H1 (cell line): ENCODE results near the gene YRDC. TPM values are rescaled to one million over a fixed set of nuclear protein-coding genes. Genes with fewer than 3 reads are reported as not detected.
A peak's percentile ranks its signal among the peaks of the same experiment; 100 is the strongest.

ENCODE experiments used
- CTCF ChIA-PET: fragments of 300-600 bp; sonication (Branson Sonifier 250); formaldehyde crosslinking; loops from one replicate; lab custom pipeline; 2021; ENCODE audit not compliant: partially characterized antibody; lab: Charles Lee
- POLR2A ChIA-PET: fragments of 300-600 bp; sonication (Branson Sonifier 250); formaldehyde crosslinking; loops from one replicate; lab custom pipeline; 2021; ENCODE audit warnings: inconsistent platforms; ENCODE audit not compliant: partially characterized antibody; lab: Charles Lee
- DNase-seq, 2 experiments: peaks; one replicate each; pipeline versions ENCODE4 v3.0.0 to v3.0.0-alpha.2; 2010 to 2022; ENCODE audit warnings: low spot score in 2 of 2, low read depth in 1 of 2, mixed read lengths in 1 of 2
- FAIRE-seq: peaks from 2 replicates; lab custom pipeline; 2011; peaks lifted over from hg19 to GRCh38; lab: Jason Lieb, UNC
- H2AFZ ChIP-seq: 2 replicates; pipeline ENCODE4 v1.8.1; 2012; ENCODE audit warnings: low read length, inconsistent platforms
- H2AK5ac ChIP-seq: 2 replicates; pipeline ENCODE4 v1.6.1; 2013; ENCODE audit warnings: low read depth, low read length
- H2BK120ac ChIP-seq: replicated peaks from 2 replicates; pipeline ENCODE3; 2013; ENCODE audit warnings: low read depth, low read length, inconsistent platforms
- H2BK12ac ChIP-seq: 2 replicates; pipeline ENCODE4 v1.6.1; 2013; ENCODE audit warnings: low read depth, low read length
- H2BK15ac ChIP-seq: 2 replicates; pipeline ENCODE4 v1.6.1; 2013; ENCODE audit warnings: low read length
- H2BK20ac ChIP-seq: 2 replicates; pipeline ENCODE4 v1.6.1; 2013; ENCODE audit warnings: low read length
- H2BK5ac ChIP-seq: 2 replicates; pipeline ENCODE4 v1.6.1; 2013; ENCODE audit warnings: low read depth, low read length
- H3K14ac ChIP-seq: 2 replicates; pipeline ENCODE4 v1.6.1; 2013; ENCODE audit warnings: inconsistent platforms; ENCODE audit not compliant: insufficient read length
- H3K18ac ChIP-seq: 2 replicates; pipeline ENCODE4 v1.6.1; 2013; ENCODE audit warnings: low read length; ENCODE audit errors: extremely low read depth
- H3K23ac ChIP-seq: 2 replicates; pipeline ENCODE4 v1.6.1; 2013; ENCODE audit warnings: inconsistent platforms; ENCODE audit not compliant: insufficient read length
- H3K23me2 ChIP-seq: 2 replicates; pipeline ENCODE4 v1.6.1; 2013; ENCODE audit warnings: low read depth, low read length
- H3K27ac ChIP-seq: 2 replicates; pipeline ENCODE4 v1.6.1; 2011; ENCODE audit warnings: low read depth, low read length, inconsistent platforms
- H3K27me3 ChIP-seq, 4 experiments: replicated peaks in 1 of 4; 1 replicate in 1 of 4; 2 replicates in 3 of 4; pipeline versions ENCODE4 v1.6.1 to v1.8.1; 2011 to 2013; ENCODE audit warnings: low read length in 3 of 4, mild to moderate bottlenecking in 3 of 4, inconsistent platforms in 2 of 4, mixed read lengths in 2 of 4, moderate library complexity in 1 of 4; ENCODE audit not compliant: control insufficient read depth in 3 of 4, insufficient read depth in 3 of 4; ENCODE audit errors: extremely low read depth in 1 of 4
- H3K36me3 ChIP-seq, 4 experiments: 2 replicates each; pipeline versions ENCODE4 v1.6.1 to v1.8.1; 2011 to 2013; ENCODE audit warnings: mild to moderate bottlenecking in 4 of 4, low read length in 3 of 4, moderate library complexity in 2 of 4, control low read depth in 1 of 4, inconsistent platforms in 1 of 4; ENCODE audit not compliant: insufficient read depth in 4 of 4, control insufficient read depth in 2 of 4
- H3K4ac ChIP-seq: replicated peaks from 2 replicates; pipeline ENCODE3; 2013; ENCODE audit warnings: low read length, low read depth, mixed read lengths, inconsistent platforms; ENCODE audit not compliant: insufficient read length
- H3K4me1 ChIP-seq, 4 experiments: replicated peaks in 1 of 4; 1 replicate in 1 of 4; 2 replicates in 3 of 4; pipeline versions ENCODE4 v1.6.1 to v1.8.1; 2011 to 2013; ENCODE audit warnings: low read length in 3 of 4, inconsistent platforms in 2 of 4, mixed read lengths in 1 of 4; ENCODE audit not compliant: insufficient read depth in 4 of 4, control insufficient read depth in 3 of 4
- H3K4me2 ChIP-seq, 2 experiments: 2 replicates each; pipeline versions ENCODE4 v1.6.1 to v1.8.1; 2011 to 2013; ENCODE audit warnings: low read depth in 2 of 2, low read length in 2 of 2, control low read depth in 1 of 2, inconsistent platforms in 1 of 2, mild to moderate bottlenecking in 1 of 2; ENCODE audit not compliant: insufficient read depth in 1 of 2
- H3K4me3 ChIP-seq, 4 experiments: fragments of 200-600, 300-600 bp in 1 of 4; sonication (generic), shearing (Covaris generic), sonication (Bioruptor Twin) in 1 of 4; 2 replicates each; pipeline versions ENCODE4 v1.5.1 to v1.8.1; 2011 to 2016; ENCODE audit warnings: low read length in 4 of 4, low read depth in 3 of 4, control low read depth in 2 of 4, inconsistent platforms in 2 of 4, mild to moderate bottlenecking in 2 of 4, mixed read lengths in 1 of 4, moderate library complexity in 1 of 4; ENCODE audit not compliant: insufficient read depth in 2 of 4; ENCODE audit errors: extremely low read depth in 1 of 4
- H3K56ac ChIP-seq: replicated peaks from 2 replicates; pipeline ENCODE3; 2013; ENCODE audit warnings: low read depth, mild to moderate bottlenecking, mixed read lengths, low read length, inconsistent platforms; ENCODE audit not compliant: insufficient read length
- H3K79me1 ChIP-seq: 2 replicates; pipeline ENCODE4 v1.6.1; 2013; ENCODE audit warnings: low read depth, low read length, control low read depth
- H3K79me2 ChIP-seq, 2 experiments: 2 replicates each; pipeline versions ENCODE4 v1.6.1 to v1.8.1; 2012 to 2013; ENCODE audit warnings: low read length in 2 of 2, mild to moderate bottlenecking in 2 of 2, inconsistent platforms in 1 of 2; ENCODE audit not compliant: insufficient read depth in 2 of 2, control insufficient read depth in 1 of 2
- H3K9ac ChIP-seq, 4 experiments: replicated peaks in 1 of 4; 1 replicate in 1 of 4; 2 replicates in 3 of 4; pipeline versions ENCODE4 v1.6.1 to v1.8.1; 2011 to 2013; ENCODE audit warnings: low read depth in 3 of 4, low read length in 3 of 4, control low read depth in 2 of 4, mild to moderate bottlenecking in 2 of 4, moderate library complexity in 2 of 4, inconsistent platforms in 1 of 4; ENCODE audit errors: extremely low read depth in 1 of 4
- H3K9me3 ChIP-seq, 2 experiments: 2 replicates each; pipeline versions ENCODE4 v1.6.1 to v1.8.1; 2012 to 2013; ENCODE audit warnings: mild to moderate bottlenecking in 2 of 2, moderate library complexity in 2 of 2, control low read depth in 1 of 2, inconsistent platforms in 1 of 2, low read depth in 1 of 2, low read length in 1 of 2, mixed read lengths in 1 of 2; ENCODE audit not compliant: insufficient read depth in 2 of 2
- H4K20me1 ChIP-seq, 2 experiments: replicated peaks in 1 of 2; 2 replicates each; pipeline versions ENCODE3 to v1.8.1; 2011 to 2013; ENCODE audit warnings: inconsistent platforms in 2 of 2, low read length in 2 of 2, mild to moderate bottlenecking in 1 of 2; ENCODE audit not compliant: insufficient read depth in 2 of 2, control insufficient read depth in 1 of 2
- H4K5ac ChIP-seq: 2 replicates; pipeline ENCODE4 v1.6.1; 2013; ENCODE audit warnings: low read length, low read depth, mixed read lengths, inconsistent platforms; ENCODE audit not compliant: insufficient read length
- H4K8ac ChIP-seq: 2 replicates; pipeline ENCODE4 v1.8.0; 2013; ENCODE audit warnings: mild to moderate bottlenecking, moderate library complexity, low read length, inconsistent platforms; ENCODE audit not compliant: insufficient read depth; ENCODE audit errors: extremely low read depth
- H4K91ac ChIP-seq: replicated peaks from 2 replicates; pipeline ENCODE3; 2013; ENCODE audit warnings: low read length, mixed read lengths, inconsistent platforms; ENCODE audit not compliant: insufficient read length
- POLR2AphosphoS5 ChIP-seq: IDR thresholded peaks from 2 replicates; pipeline ENCODE4 v1.6.1; 2011; ENCODE audit warnings: low read depth, low read length
- SAP30 ChIP-seq: fragments of 300-600 bp; sonication (generic); IDR thresholded peaks from 2 replicates; pipeline ENCODE4 v1.7.1; 2012; ENCODE audit warnings: low read length, moderate library complexity, mild to moderate bottlenecking, inconsistent platforms; ENCODE audit not compliant: insufficient read depth, insufficient replicate concordance
- SUZ12 ChIP-seq: fragments of 200-600 bp; sonication (generic); IDR thresholded peaks from 2 replicates; pipeline ENCODE4 v1.6.1; 2012; ENCODE audit warnings: mild to moderate bottlenecking, inconsistent platforms, low read length, moderate library complexity, mixed read lengths
- TCF12 ChIP-seq: IDR thresholded peaks from 2 replicates; pipeline ENCODE4 v1.6.1; 2011; ENCODE audit warnings: low read depth, mild to moderate bottlenecking, low read length
- WGBS, 2 experiments: shearing (Covaris generic) in 1 of 2; methylation state at CpG; one replicate each; pipeline versions ENCODE4 v1.1.6 to v1.1.7; 2013 to 2015; ENCODE audit warnings: low lambda C conversion rate in 2 of 2, mixed read lengths in 2 of 2, inconsistent platforms in 1 of 2, low coverage in 1 of 2, missing lambda C conversion rate in 1 of 2; ENCODE audit not compliant: insufficient replicate concordance in 2 of 2, insufficient coverage in 1 of 2, insufficient read length in 1 of 2; ENCODE audit errors: extremely low coverage in 1 of 2, missing lambda C conversion rate in 1 of 2; 5-methylcytosine and 5-hydroxymethylcytosine counted together
- polyA plus RNA-seq, 7 experiments: library from polyadenylated mRNA; depleted of rRNA in 3 of 7; stranded (reverse) in 5 of 7; unstranded in 2 of 7; fragments of >200 nt in 5 of 7; fragments of 200-250 nt in 2 of 7; gene quantifications; 1 replicate in 5 of 7; 2 replicates in 1 of 7; 4 replicates in 1 of 7; pipeline versions ENCODE4 v1.2.1 to v1.2.3, GENCODE V29; 2011 to 2013; ENCODE audit warnings: missing spikeins in 2 of 7, mixed read lengths in 2 of 7
- total RNA-seq: library from RNA; stranded (reverse); fragmentation: NEBNext Ultra II Directional; extraction: Animal tissue kit (Norgen Biotek cat#: 25700); gene quantifications from 2 replicates; pipeline ENCODE4 v1.2.1, GENCODE V29; 2021

Gene YRDC
- total and polyA plus RNA-seq, 2 of the 8 experiments (the other 6 are each of a cell fraction or from before 2014, with no cell fraction given) = 21.1 to 21.6 TPM

- DNase-seq (no peak), FAIRE-seq (no peak)
- 0 out of 2 replicates have a peak overlapping the region, but pooled peaks have one; percentile 63 for H2BK5ac ChIP-seq
- no peak overlapping the region for H4K5ac ChIP-seq
- peaks cover 8% of the 10 kb centered on the region for H3K79me1 ChIP-seq
- no peaks in the 10 kb centered on the region for H3K27me3 ChIP-seq
- 28% methylated on average over 9 of the region's 9 CpGs; no CpG with 5 or more reads in 1 of the 2 experiments for WGBS, 2 experiments
- H3K4me2 ChIP-seq = peak overlapping the region; percentile 69 to 93
- peaks cover 5% of the 10 kb centered on the region; the same call in 1 of the 2 replicates for H3K23me2 ChIP-seq
- peaks cover 8 to 15% of the 10 kb centered on the region in 2 experiments for H3K79me2 ChIP-seq
- H2BK12ac ChIP-seq = no peak overlapping the region
- no peak overlapping the region for H2AK5ac ChIP-seq
- H4K91ac ChIP-seq = no peak overlapping the region
- H3K9me3 ChIP-seq = no peaks in the 10 kb centered on the region
- H3K9ac ChIP-seq = peak overlapping the region; percentile 87 to 100 (median 89)
- H2BK15ac ChIP-seq = no peak overlapping the region
- H3K23ac ChIP-seq = no peak overlapping the region
- H2BK120ac ChIP-seq = no peak overlapping the region
- peaks cover 0 to 20% of the 10 kb centered on the region in 2 experiments for H4K20me1 ChIP-seq
- H3K4me1 ChIP-seq = peaks cover 4 to 14% (median 10%) of the 10 kb centered on the region in 4 experiments; a peak in 6 of 7 replicates
- no peak overlapping the region for H3K56ac ChIP-seq
- no peak overlapping the region for H2AFZ ChIP-seq
- H3K27ac ChIP-seq = 0 out of 2 replicates have a peak overlapping the region, but pooled peaks have one; percentile 87
- H3K4ac ChIP-seq = no peak overlapping the region
- no peak overlapping the region; the same call in 1 of the 2 replicates for H3K18ac ChIP-seq
- H4K8ac ChIP-seq = peak overlapping the region; percentile 83; the same call in 1 of the 2 replicates
- peak; percentile 3; the same call in 1 of the 2 replicates for TF ChIP-seq POLR2AphosphoS5
- no peak for TF ChIP-seq SUZ12
- TF ChIP-seq TCF12 = no peak
- peak; percentile 65 for TF ChIP-seq SAP30
- H3K14ac ChIP-seq = no peak overlapping the region
- POLR2A ChIA-PET = interaction anchor here (0.7 to 3.5 kb wide), 20 partner anchors 9 to 227 kb away, joined by 3 to 26 read pairs (median 6); partner anchors contain the start of genes CDCA8, EPHA10, MTF1 and SF3A3
- peak overlapping the region; percentile 81 to 97 (median 92) for H3K4me3 ChIP-seq
- no peak overlapping the region for H2BK20ac ChIP-seq
- CTCF ChIA-PET = interaction anchor here (1.3 kb wide), 1 partner anchor 112 kb away, joined by 5 read pairs; no protein-coding TSS in a partner anchor
- peaks cover 23 to 50% (median 34%) of the 10 kb centered on the region in 4 experiments for H3K36me3 ChIP-seq
These were observed 821 bp downstream of the YRDC start for GRCh38 chr1:37807220-37807554.
